WTC11 (cell line): ENCODE results near the gene SMPDL3A. TPM values are rescaled to one million over a fixed set of nuclear protein-coding genes. Genes with fewer than 3 reads are reported as not detected.

ENCODE experiments used
- ATAC-seq: fragments of 200-7000 bp; cut with Tn5 transposase; 2 replicates; pipeline ENCODE4 v1.10.0; 2021; ENCODE audit warnings: mild to moderate bottlenecking, moderate library complexity
- CTCF ChIA-PET: fragments of 300-600 bp; sonication (Branson Sonifier 250); formaldehyde crosslinking; loops from one replicate; lab custom pipeline; 2021; ENCODE audit warnings: antibody characterized with exemption; lab: Charles Lee
- POLR2A ChIA-PET: fragments of 350-600 bp; sonication (Branson Sonifier 250); formaldehyde crosslinking; loops from one replicate; lab custom pipeline; 2021; ENCODE audit warnings: antibody characterized with exemption; lab: Charles Lee
- DNase-seq: peaks from one replicate; pipeline ENCODE4 v3.0.0; 2021; ENCODE audit warnings: low spot score
- H3K27ac Mint-ChIP-seq: 2 replicates; pipeline ENCODE4 v1.8.0; 2021; ENCODE audit warnings: mixed read lengths
- H3K27me3 Mint-ChIP-seq: 2 replicates; pipeline ENCODE4 v1.8.0; 2021; ENCODE audit warnings: low read depth, mild to moderate bottlenecking, moderate library complexity, mixed read lengths
- H3K36me3 Mint-ChIP-seq: 2 replicates; pipeline ENCODE4 v1.8.0; 2021; ENCODE audit warnings: mixed read lengths
- H3K4me1 Mint-ChIP-seq: 2 replicates; pipeline ENCODE4 v1.8.0; 2022; ENCODE audit warnings: mixed read lengths
- H3K4me3 Mint-ChIP-seq: 2 replicates; pipeline ENCODE4 v1.8.0; 2021; ENCODE audit warnings: mild to moderate bottlenecking, moderate library complexity, mixed read lengths
- H3K9me3 Mint-ChIP-seq: 2 replicates; pipeline ENCODE4 v1.8.0; 2021; ENCODE audit warnings: mixed read lengths
- EMX1 ChIP-seq: fragments of 250-450 bp; sonication (Bioruptor Pico); IDR thresholded peaks from 2 replicates; pipeline ENCODE4 v1.8.0; 2021; ENCODE audit warnings: mild to moderate bottlenecking
- FOXP1 ChIP-seq: sonication (generic); formaldehyde crosslinking; IDR thresholded peaks from 2 replicates; pipeline ENCODE4 v1.8.0; 2022; ENCODE audit warnings: missing genetic modification reagents, mild to moderate bottlenecking, moderate library complexity, borderline replicate concordance
- GRHL2 ChIP-seq: fragments of 250-450 bp; sonication (Bioruptor Pico); IDR thresholded peaks from 2 replicates; pipeline ENCODE4 v1.8.0; 2022; ENCODE audit warnings: mild to moderate bottlenecking, moderate library complexity; ENCODE audit not compliant: insufficient replicate concordance, severe bottlenecking
- JAZF1 ChIP-seq: fragments of 250-450 bp; sonication (Bioruptor Pico); IDR thresholded peaks from 2 replicates; pipeline ENCODE4 v1.9.0; 2021; ENCODE audit warnings: moderate library complexity, mild to moderate bottlenecking, inconsistent platforms
- NFYB ChIP-seq: sonication (generic); formaldehyde crosslinking; conservative IDR thresholded peaks from 2 replicates; pipeline ENCODE4 v1.8.0; 2022; ENCODE audit warnings: low read depth, missing genetic modification reagents
- OVOL2 ChIP-seq: fragments of 250-450 bp; sonication (Bioruptor Pico); IDR thresholded peaks from 2 replicates; pipeline ENCODE4 v1.9.0; 2021; ENCODE audit warnings: mild to moderate bottlenecking, borderline replicate concordance
- PRRX2 ChIP-seq: fragments of 250-450 bp; sonication (Bioruptor Pico); IDR thresholded peaks from 2 replicates; pipeline ENCODE4 v1.8.0; 2021; ENCODE audit warnings: mild to moderate bottlenecking
- RELA ChIP-seq: sonication (generic); formaldehyde crosslinking; IDR thresholded peaks from 2 replicates; pipeline ENCODE4 v1.8.1; 2022; ENCODE audit warnings: missing genetic modification reagents, mild to moderate bottlenecking, borderline replicate concordance
- SMAD3 ChIP-seq: sonication (generic); formaldehyde crosslinking; IDR thresholded peaks from 2 replicates; pipeline ENCODE4 v1.8.0; 2022; ENCODE audit warnings: missing genetic modification reagents, mild to moderate bottlenecking, borderline replicate concordance
- TEAD4 ChIP-seq: sonication (generic); formaldehyde crosslinking; IDR thresholded peaks from 2 replicates; pipeline ENCODE4 v1.8.0; 2022; ENCODE audit warnings: mild to moderate bottlenecking, missing genetic modification reagents
- ZNF121 ChIP-seq: sonication (generic); formaldehyde crosslinking; IDR thresholded peaks from 2 replicates; pipeline ENCODE4 v1.8.0; 2023; ENCODE audit warnings: missing genetic modification reagents
- ZNF317 ChIP-seq: sonication (generic); formaldehyde crosslinking; IDR thresholded peaks from 2 replicates; pipeline ENCODE4 v1.8.1; 2023; ENCODE audit warnings: low read depth, mild to moderate bottlenecking, moderate library complexity, missing genetic modification reagents, borderline replicate concordance
- ZNF396 ChIP-seq: fragments of 250-450 bp; sonication (Bioruptor Pico); IDR thresholded peaks from 2 replicates; pipeline ENCODE4 v1.8.0; 2021; ENCODE audit warnings: mild to moderate bottlenecking, moderate library complexity, borderline replicate concordance
- ZNF423 ChIP-seq: fragments of 250-450 bp; sonication (Bioruptor Pico); IDR thresholded peaks from 2 replicates; pipeline ENCODE4 v2.1.2; 2022; ENCODE audit warnings: mild to moderate bottlenecking, moderate library complexity
- total RNA-seq: library from RNA; stranded (reverse); gene quantifications from 3 replicates; pipeline ENCODE4 v1.2.3, GENCODE V29; 2021
- TF ChIP-seq, protein P1 (sequence below): sonication (generic); formaldehyde crosslinking; IDR thresholded peaks from 2 replicates; pipeline ENCODE4 v1.8.0; 2022; ENCODE audit warnings: missing genetic modification reagents
- TF ChIP-seq, protein P2 (sequence below): sonication (generic); formaldehyde crosslinking; IDR thresholded peaks from 2 replicates; pipeline ENCODE4 v1.8.0; 2022; ENCODE audit warnings: mild to moderate bottlenecking, missing genetic modification reagents
- TF ChIP-seq, protein P3 (sequence below): fragments of 250-450 bp; sonication (Bioruptor Pico); IDR thresholded peaks from 2 replicates; pipeline ENCODE4 v2.1.2; 2022; ENCODE audit warnings: mild to moderate bottlenecking, moderate library complexity
- TF ChIP-seq, protein P4 (sequence below): sonication (generic); formaldehyde crosslinking; IDR thresholded peaks from 2 replicates; pipeline ENCODE4 v1.8.0; 2022; ENCODE audit warnings: mild to moderate bottlenecking, missing genetic modification reagents
- TF ChIP-seq, protein P5 (sequence below): sonication (generic); formaldehyde crosslinking; conservative IDR thresholded peaks from 2 replicates; pipeline ENCODE4 v1.8.1; 2022; ENCODE audit warnings: mild to moderate bottlenecking, missing genetic modification reagents
- TF ChIP-seq, protein P6 (sequence below): fragments of 250-450 bp; sonication (Bioruptor Pico); IDR thresholded peaks from 2 replicates; pipeline ENCODE4 v1.9.0; 2021; ENCODE audit warnings: moderate library complexity, mild to moderate bottlenecking, inconsistent platforms, borderline replicate concordance
- TF ChIP-seq, protein P7 (sequence below): sonication (generic); formaldehyde crosslinking; IDR thresholded peaks from 2 replicates; pipeline ENCODE4 v1.8.1; 2022; ENCODE audit warnings: missing genetic modification reagents, borderline replicate concordance

Gene SMPDL3A
- total RNA-seq, 1 experiment from 2014 or later = 2.1 TPM

DNA sequence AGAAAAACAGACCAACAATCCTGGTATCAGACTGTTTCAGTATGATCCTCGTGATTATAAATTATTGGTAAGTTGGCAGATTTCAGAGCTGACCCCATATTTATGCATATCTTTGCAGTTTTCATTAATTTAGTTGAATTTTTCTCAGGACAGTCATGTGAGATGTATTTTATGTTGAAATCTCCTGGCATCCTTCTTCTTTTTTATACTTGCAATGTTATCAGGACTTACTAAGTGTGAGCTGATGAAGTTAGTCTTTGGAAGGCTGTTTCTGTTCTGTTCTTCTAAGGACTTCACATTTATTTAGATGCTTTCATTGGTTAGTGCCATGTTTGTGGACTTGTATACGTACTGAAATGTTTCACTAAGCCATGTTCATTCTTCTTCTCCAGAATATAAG, 17.2 kb downstream of the SMPDL3A start:
- Mint-ChIP-seq H3K36me3 (no peaks in the 10 kb centered on the region), H3K27ac (no peak overlapping the region), H3K27me3 (no peaks in the 10 kb centered on the region), H3K4me1 (peaks cover 6% of the 10 kb centered on the region), H3K9me3 (no peaks in the 10 kb centered on the region), H3K4me3 (no peak overlapping the region)
- no peak for ATAC-seq
- CTCF ChIA-PET = no interaction called here
- TF ChIP-seq OVOL2 (CRISPR knock-in tag) (no peak), GRHL2 (CRISPR knock-in tag) (no peak), SMAD3 (CRISPR knock-in tag) (no peak), TEAD4 (CRISPR knock-in tag) (no peak), NFYB (CRISPR knock-in tag) (no peak), ZNF396 (CRISPR knock-in tag) (no peak)
- TF ChIP-seq, protein P1, sequence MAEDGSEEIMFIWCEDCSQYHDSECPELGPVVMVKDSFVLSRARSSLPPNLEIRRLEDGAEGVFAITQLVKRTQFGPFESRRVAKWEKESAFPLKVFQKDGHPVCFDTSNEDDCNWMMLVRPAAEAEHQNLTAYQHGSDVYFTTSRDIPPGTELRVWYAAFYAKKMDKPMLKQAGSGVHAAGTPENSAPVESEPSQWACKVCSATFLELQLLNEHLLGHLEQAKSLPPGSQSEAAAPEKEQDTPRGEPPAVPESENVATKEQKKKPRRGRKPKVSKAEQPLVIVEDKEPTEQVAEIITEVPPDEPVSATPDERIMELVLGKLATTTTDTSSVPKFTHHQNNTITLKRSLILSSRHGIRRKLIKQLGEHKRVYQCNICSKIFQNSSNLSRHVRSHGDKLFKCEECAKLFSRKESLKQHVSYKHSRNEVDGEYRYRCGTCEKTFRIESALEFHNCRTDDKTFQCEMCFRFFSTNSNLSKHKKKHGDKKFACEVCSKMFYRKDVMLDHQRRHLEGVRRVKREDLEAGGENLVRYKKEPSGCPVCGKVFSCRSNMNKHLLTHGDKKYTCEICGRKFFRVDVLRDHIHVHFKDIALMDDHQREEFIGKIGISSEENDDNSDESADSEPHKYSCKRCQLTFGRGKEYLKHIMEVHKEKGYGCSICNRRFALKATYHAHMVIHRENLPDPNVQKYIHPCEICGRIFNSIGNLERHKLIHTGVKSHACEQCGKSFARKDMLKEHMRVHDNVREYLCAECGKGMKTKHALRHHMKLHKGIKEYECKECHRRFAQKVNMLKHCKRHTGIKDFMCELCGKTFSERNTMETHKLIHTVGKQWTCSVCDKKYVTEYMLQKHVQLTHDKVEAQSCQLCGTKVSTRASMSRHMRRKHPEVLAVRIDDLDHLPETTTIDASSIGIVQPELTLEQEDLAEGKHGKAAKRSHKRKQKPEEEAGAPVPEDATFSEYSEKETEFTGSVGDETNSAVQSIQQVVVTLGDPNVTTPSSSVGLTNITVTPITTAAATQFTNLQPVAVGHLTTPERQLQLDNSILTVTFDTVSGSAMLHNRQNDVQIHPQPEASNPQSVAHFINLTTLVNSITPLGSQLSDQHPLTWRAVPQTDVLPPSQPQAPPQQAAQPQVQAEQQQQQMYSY (CRISPR knock-in tag) = no peak
- TF ChIP-seq, all 79 proteins: peak for 0
- POLR2A ChIA-PET = no interaction called here
- no peak for DNase-seq

DNA sequence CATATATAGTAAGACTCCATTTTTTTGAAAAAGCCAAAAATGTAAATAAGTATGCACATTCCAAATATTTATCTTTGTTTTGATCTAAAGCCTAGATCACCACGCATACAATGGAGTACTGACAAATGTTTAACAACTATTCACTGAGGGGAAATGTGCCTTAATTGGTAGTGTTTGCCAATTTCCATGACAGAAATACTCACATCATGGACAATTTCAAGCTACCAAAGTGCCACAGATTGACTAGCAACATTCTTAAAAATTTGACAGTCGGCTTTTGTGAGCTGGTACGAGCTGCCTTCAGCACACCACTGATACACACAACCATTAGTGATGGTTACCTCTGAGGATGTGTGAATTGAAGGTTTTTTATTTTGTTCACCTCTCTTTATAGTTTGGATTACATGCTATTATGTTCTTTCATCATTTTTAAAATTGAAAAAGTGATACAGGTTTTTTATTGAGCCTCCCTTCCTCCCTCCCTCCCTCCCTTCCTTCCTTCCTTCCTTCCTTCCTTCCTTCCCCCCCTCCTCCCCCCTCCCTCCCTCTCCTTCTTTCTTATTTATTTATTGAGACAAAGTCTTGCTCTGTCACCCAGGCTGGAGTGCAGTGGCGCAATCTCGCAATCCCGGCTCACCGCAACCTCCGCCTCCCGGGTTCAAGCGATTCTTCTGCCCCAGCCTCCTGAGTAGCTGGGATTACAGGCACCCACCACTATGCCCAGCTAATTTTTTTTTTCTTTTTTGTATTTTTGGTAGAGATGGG, 19.2 kb downstream of the SMPDL3A start:
- CTCF ChIA-PET = interaction anchor here (1.2 to 1.8 kb wide), 3 partner anchors 14 to 31 kb away, joined by 3 to 4 read pairs (median 4); partner anchors contain the start of gene FABP7
- no peak for TF ChIP-seq JAZF1
- TF ChIP-seq, protein P2, sequence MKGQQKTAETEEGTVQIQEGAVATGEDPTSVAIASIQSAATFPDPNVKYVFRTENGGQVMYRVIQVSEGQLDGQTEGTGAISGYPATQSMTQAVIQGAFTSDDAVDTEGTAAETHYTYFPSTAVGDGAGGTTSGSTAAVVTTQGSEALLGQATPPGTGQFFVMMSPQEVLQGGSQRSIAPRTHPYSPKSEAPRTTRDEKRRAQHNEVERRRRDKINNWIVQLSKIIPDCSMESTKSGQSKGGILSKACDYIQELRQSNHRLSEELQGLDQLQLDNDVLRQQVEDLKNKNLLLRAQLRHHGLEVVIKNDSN (CRISPR knock-in tag) = no peak
- no peak for TF ChIP-seq RELA (CRISPR knock-in tag)
- no peak for TF ChIP-seq PRRX2 (CRISPR knock-in tag)
- TF ChIP-seq, protein P3, sequence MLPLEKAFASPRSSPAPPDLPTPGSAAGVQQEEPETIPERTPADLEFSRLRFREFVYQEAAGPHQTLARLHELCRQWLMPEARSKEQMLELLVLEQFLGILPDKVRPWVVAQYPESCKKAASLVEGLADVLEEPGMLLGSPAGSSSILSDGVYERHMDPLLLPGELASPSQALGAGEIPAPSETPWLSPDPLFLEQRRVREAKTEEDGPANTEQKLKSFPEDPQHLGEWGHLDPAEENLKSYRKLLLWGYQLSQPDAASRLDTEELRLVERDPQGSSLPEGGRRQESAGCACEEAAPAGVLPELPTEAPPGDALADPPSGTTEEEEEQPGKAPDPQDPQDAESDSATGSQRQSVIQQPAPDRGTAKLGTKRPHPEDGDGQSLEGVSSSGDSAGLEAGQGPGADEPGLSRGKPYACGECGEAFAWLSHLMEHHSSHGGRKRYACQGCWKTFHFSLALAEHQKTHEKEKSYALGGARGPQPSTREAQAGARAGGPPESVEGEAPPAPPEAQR (CRISPR knock-in tag) = no peak
- TF ChIP-seq, protein P4, sequence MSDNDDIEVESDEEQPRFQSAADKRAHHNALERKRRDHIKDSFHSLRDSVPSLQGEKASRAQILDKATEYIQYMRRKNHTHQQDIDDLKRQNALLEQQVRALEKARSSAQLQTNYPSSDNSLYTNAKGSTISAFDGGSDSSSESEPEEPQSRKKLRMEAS (CRISPR knock-in tag) = no peak
- TF ChIP-seq, protein P5, sequence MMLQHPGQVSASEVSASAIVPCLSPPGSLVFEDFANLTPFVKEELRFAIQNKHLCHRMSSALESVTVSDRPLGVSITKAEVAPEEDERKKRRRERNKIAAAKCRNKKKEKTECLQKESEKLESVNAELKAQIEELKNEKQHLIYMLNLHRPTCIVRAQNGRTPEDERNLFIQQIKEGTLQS (CRISPR knock-in tag) = no peak
- TF ChIP-seq, all 79 proteins: peak for 0
- H3K4me1 Mint-ChIP-seq = no peaks in the 10 kb centered on the region
- no peak overlapping the region for H3K4me3 Mint-ChIP-seq
- ATAC-seq (no peak), DNase-seq (no peak)
- no peaks in the 10 kb centered on the region for H3K36me3 Mint-ChIP-seq
- no peaks in the 10 kb centered on the region for H3K9me3 Mint-ChIP-seq
- no peak overlapping the region for H3K27ac Mint-ChIP-seq
- H3K27me3 Mint-ChIP-seq = no peaks in the 10 kb centered on the region
- POLR2A ChIA-PET = interaction anchor here (0.5 kb wide), 1 partner anchor 550 kb away, joined by 3 read pairs; no protein-coding TSS in a partner anchor

DNA sequence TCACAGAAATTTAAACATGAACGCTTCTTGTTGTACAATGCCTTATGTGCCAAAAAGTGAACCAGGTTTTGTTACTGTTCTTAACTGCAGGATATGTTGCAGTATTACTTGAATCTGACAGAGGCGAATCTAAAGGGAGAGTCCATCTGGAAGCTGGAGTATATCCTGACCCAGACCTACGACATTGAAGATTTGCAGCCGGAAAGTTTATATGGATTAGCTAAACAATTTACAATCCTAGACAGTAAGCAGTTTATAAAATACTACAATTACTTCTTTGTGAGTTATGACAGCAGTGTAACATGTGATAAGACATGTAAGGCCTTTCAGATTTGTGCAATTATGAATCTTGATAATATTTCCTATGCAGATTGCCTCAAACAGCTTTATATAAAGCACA, 19.9 kb downstream of the SMPDL3A start:
- no peak overlapping the region for H3K4me3 Mint-ChIP-seq
- ATAC-seq (no peak), DNase-seq (no peak)
- H3K27me3 Mint-ChIP-seq = no peaks in the 10 kb centered on the region
- ChIA-PET POLR2A (interaction anchor here (0.5 kb wide), 1 partner anchor 549 kb away, joined by 3 read pairs; no protein-coding TSS in a partner anchor), CTCF (interaction anchor here (1.2 to 1.8 kb wide), 2 partner anchors 14 to 30 kb away, joined by 3 to 4 read pairs; partner anchors contain the start of gene FABP7)
- no peak overlapping the region for H3K27ac Mint-ChIP-seq
- no peaks in the 10 kb centered on the region for H3K4me1 Mint-ChIP-seq
- no peaks in the 10 kb centered on the region for H3K36me3 Mint-ChIP-seq
- no peaks in the 10 kb centered on the region for H3K9me3 Mint-ChIP-seq
- TF ChIP-seq SMAD3 (CRISPR knock-in tag) (no peak), ZNF317 (CRISPR knock-in tag) (no peak), ZNF121 (CRISPR knock-in tag) (no peak), GRHL2 (CRISPR knock-in tag) (no peak), FOXP1 (CRISPR knock-in tag) (no peak), ZNF423 (CRISPR knock-in tag) (no peak), EMX1 (CRISPR knock-in tag) (no peak)
- TF ChIP-seq, protein P6, sequence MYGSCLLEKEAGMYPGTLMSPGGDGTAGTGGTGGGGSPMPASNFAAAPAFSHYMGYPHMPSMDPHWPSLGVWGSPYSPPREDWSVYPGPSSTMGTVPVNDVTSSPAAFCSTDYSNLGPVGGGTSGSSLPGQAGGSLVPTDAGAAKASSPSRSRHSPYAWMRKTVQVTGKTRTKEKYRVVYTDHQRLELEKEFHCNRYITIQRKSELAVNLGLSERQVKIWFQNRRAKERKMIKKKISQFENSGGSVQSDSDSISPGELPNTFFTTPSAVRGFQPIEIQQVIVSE (CRISPR knock-in tag) = no peak
- TF ChIP-seq, protein P5 (CRISPR knock-in tag) = no peak
- TF ChIP-seq, protein P7, sequence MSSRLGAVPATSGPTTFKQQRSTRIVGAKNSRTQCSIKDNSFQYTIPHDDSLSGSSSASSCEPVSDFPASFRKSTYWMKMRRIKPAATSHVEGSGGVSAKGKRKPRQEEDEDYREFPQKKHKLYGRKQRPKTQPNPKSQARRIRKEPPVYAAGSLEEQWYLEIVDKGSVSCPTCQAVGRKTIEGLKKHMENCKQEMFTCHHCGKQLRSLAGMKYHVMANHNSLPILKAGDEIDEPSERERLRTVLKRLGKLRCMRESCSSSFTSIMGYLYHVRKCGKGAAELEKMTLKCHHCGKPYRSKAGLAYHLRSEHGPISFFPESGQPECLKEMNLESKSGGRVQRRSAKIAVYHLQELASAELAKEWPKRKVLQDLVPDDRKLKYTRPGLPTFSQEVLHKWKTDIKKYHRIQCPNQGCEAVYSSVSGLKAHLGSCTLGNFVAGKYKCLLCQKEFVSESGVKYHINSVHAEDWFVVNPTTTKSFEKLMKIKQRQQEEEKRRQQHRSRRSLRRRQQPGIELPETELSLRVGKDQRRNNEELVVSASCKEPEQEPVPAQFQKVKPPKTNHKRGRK (CRISPR knock-in tag) = no peak
